AG08396 (cell line): ENCODE measurements around the gene RCL1.
"Not testable (repeated sequence)": the region's sequence is repeated elsewhere in the genome, so short reads cannot be mapped to it uniquely, and the experiment has no call there.

Experiments used
- DNase-seq: peaks from one replicate; pipeline ENCODE4 v3.0.0; 2012; ENCODE audit warnings: low spot score, mixed read lengths

Gene RCL1

GRCh38 chr9:4792572-4793458, at the start of gene RCL1:
TSS of gene RCL1 (plus strand) at chr9:4792944. CDS start at chr9:4793092, 148 bp downstream.
- peak; percentile 99 for DNase-seq

- DNase-seq, result no peak
Measured at GRCh38 chr9:4743131-4743875, 49.4 kb upstream of the RCL1 start.

GRCh38 chr9:4746278-4747030, 46.3 kb upstream of the RCL1 start:
- no peak for DNase-seq

GRCh38 chr9:4748612-4749011, 44.1 kb upstream of the RCL1 start:
- DNase-seq, result no peak

- no peak for DNase-seq
Measured at GRCh38 chr9:4750023-4750673, 42.6 kb upstream of the RCL1 start.

GRCh38 chr9:4754530-4754929, 38.2 kb upstream of the RCL1 start:
- DNase-seq, result not testable (repeated sequence)

GRCh38 chr9:4755026-4755609, 37.6 kb upstream of the RCL1 start:
- no peak for DNase-seq

- DNase-seq, result no peak
Measured at GRCh38 chr9:4756420-4756819, 36.3 kb upstream of the RCL1 start.

- DNase-seq, result no peak
Measured at GRCh38 chr9:4760122-4760521, 32.6 kb upstream of the RCL1 start.

GRCh38 chr9:4762108-4762885, 30.4 kb upstream of the RCL1 start:
- DNase-seq, result peak; percentile 39

- DNase-seq, result no peak
Measured at GRCh38 chr9:4762886-4763541, 29.7 kb upstream of the RCL1 start.

- no peak for DNase-seq
Measured at GRCh38 chr9:4764033-4764432, 28.7 kb upstream of the RCL1 start.

- DNase-seq, result no peak
Measured at GRCh38 chr9:4768681-4769080, 24.1 kb upstream of the RCL1 start.

GRCh38 chr9:4769321-4770080, 23.2 kb upstream of the RCL1 start:
- DNase-seq, result peak; percentile 31

GRCh38 chr9:4771788-4772187, 21.0 kb upstream of the RCL1 start:
- DNase-seq, result no peak

- DNase-seq, result no peak
Measured at GRCh38 chr9:4774209-4774608, 18.5 kb upstream of the RCL1 start.

GRCh38 chr9:4774958-4775357, 17.8 kb upstream of the RCL1 start:
- not testable (repeated sequence) for DNase-seq

GRCh38 chr9:4780651-4781050, 12.1 kb upstream of the RCL1 start:
- no peak for DNase-seq

- no peak for DNase-seq
Measured at GRCh38 chr9:4781408-4781807, 11.3 kb upstream of the RCL1 start.
